ENCODE results near the gene CHD2.

The CHD2 gene

GRCh38 chr15:92903966-92904721, 4.0 kb downstream of the CHD2 start:
- Histone ChIP-seq H3K4me1 (ENCODE audit: insufficient read depth, low read length) (peaks cover 49% of the 10 kb centered on the region), H3K36me3 (ENCODE audit: insufficient read depth, low read length) (peaks cover 29% of the 10 kb centered on the region)

GRCh38 chr15:92904722-92905571, 4.8 kb downstream of the CHD2 start:
- H3K4me1 ChIP-seq (ENCODE audit: insufficient read depth, low read length): peaks cover 49% of the 10 kb centered on the region
- H3K27me3 ChIP-seq (ENCODE audit: insufficient read depth, low read length): no peaks in the 10 kb centered on the region
- H3K36me3 ChIP-seq (ENCODE audit: insufficient read depth, low read length): peaks cover 33% of the 10 kb centered on the region
- no peak overlapping the region for H2AFZ ChIP-seq (ENCODE audit: low read depth, low read length)
- no peaks in the 10 kb centered on the region for H3K9me3 ChIP-seq (ENCODE audit: low read length)
- peak overlapping the region; percentile 66 for H3K4me3 ChIP-seq (ENCODE audit: low read length)

More at GRCh38 chr15:92903966-92904721, 4.0 kb downstream of the CHD2 start:
- Histone ChIP-seq H3K9me3 (ENCODE audit: low read length) (no peaks in the 10 kb centered on the region), H3K4me3 (ENCODE audit: low read length) (peak overlapping the region; percentile 81), H3K27me3 (ENCODE audit: insufficient read depth, low read length) (no peaks in the 10 kb centered on the region), H2AFZ (ENCODE audit: low read depth, low read length) (no peak overlapping the region)

GRCh38 chr15:92906020-92906419, 5.9 kb downstream of the CHD2 start:
- H2AFZ ChIP-seq (ENCODE audit: low read depth, low read length): no peak overlapping the region
- no peak overlapping the region for H3K4me3 ChIP-seq (ENCODE audit: low read length)
- peaks cover 49% of the 10 kb centered on the region for H3K4me1 ChIP-seq (ENCODE audit: insufficient read depth, low read length)
- H3K36me3 ChIP-seq (ENCODE audit: insufficient read depth, low read length): peaks cover 43% of the 10 kb centered on the region
- H3K9me3 ChIP-seq (ENCODE audit: low read length): no peaks in the 10 kb centered on the region
- no peaks in the 10 kb centered on the region for H3K27me3 ChIP-seq (ENCODE audit: insufficient read depth, low read length)

- Histone ChIP-seq H2AFZ (ENCODE audit: low read depth, low read length) (no peak overlapping the region), H3K36me3 (ENCODE audit: insufficient read depth, low read length) (peaks cover 46% of the 10 kb centered on the region), H3K4me1 (ENCODE audit: insufficient read depth, low read length) (peaks cover 49% of the 10 kb centered on the region), H3K4me3 (ENCODE audit: low read length) (no peak overlapping the region), H3K27me3 (ENCODE audit: insufficient read depth, low read length) (no peaks in the 10 kb centered on the region), H3K9me3 (ENCODE audit: low read length) (no peaks in the 10 kb centered on the region)
Observed at GRCh38 chr15:92906563-92907081, 6.5 kb downstream of the CHD2 start.

GRCh38 chr15:92907229-92907628, 7.1 kb downstream of the CHD2 start:
- Histone ChIP-seq H3K36me3 (ENCODE audit: insufficient read depth, low read length) (peaks cover 46% of the 10 kb centered on the region), H3K4me1 (ENCODE audit: insufficient read depth, low read length) (peaks cover 45% of the 10 kb centered on the region), H3K9me3 (ENCODE audit: low read length) (no peaks in the 10 kb centered on the region), H3K27me3 (ENCODE audit: insufficient read depth, low read length) (no peaks in the 10 kb centered on the region), H3K4me3 (ENCODE audit: low read length) (no peak overlapping the region), H2AFZ (ENCODE audit: low read depth, low read length) (no peak overlapping the region)

- H3K27me3 ChIP-seq (ENCODE audit: insufficient read depth, low read length): no peaks in the 10 kb centered on the region
- no peak overlapping the region for H2AFZ ChIP-seq (ENCODE audit: low read depth, low read length)
- H3K4me3 ChIP-seq (ENCODE audit: low read length): no peak overlapping the region
- no peaks in the 10 kb centered on the region for H3K9me3 ChIP-seq (ENCODE audit: low read length)
- H3K36me3 ChIP-seq (ENCODE audit: insufficient read depth, low read length): peaks cover 43% of the 10 kb centered on the region
- peaks cover 38% of the 10 kb centered on the region for H3K4me1 ChIP-seq (ENCODE audit: insufficient read depth, low read length)
Observed at GRCh38 chr15:92907896-92908712, 8.0 kb downstream of the CHD2 start.

GRCh38 chr15:92908713-92909057, 8.6 kb downstream of the CHD2 start:
- Histone ChIP-seq H3K36me3 (ENCODE audit: insufficient read depth, low read length) (peaks cover 43% of the 10 kb centered on the region), H3K4me1 (ENCODE audit: insufficient read depth, low read length) (peaks cover 35% of the 10 kb centered on the region), H3K9me3 (ENCODE audit: low read length) (no peaks in the 10 kb centered on the region), H3K27me3 (ENCODE audit: insufficient read depth, low read length) (no peaks in the 10 kb centered on the region), H2AFZ (ENCODE audit: low read depth, low read length) (no peak overlapping the region), H3K4me3 (ENCODE audit: low read length) (no peak overlapping the region)

GRCh38 chr15:92909136-92909781, 9.1 kb downstream of the CHD2 start:
- Histone ChIP-seq H3K36me3 (ENCODE audit: insufficient read depth, low read length) (peaks cover 43% of the 10 kb centered on the region), H3K9me3 (ENCODE audit: low read length) (no peaks in the 10 kb centered on the region), H2AFZ (ENCODE audit: low read depth, low read length) (no peak overlapping the region), H3K4me3 (ENCODE audit: low read length) (no peak overlapping the region), H3K4me1 (ENCODE audit: insufficient read depth, low read length) (peaks cover 35% of the 10 kb centered on the region), H3K27me3 (ENCODE audit: insufficient read depth, low read length) (no peaks in the 10 kb centered on the region)

GRCh38 chr15:92910451-92910850, 10.3 kb downstream of the CHD2 start:
- no peak overlapping the region for H3K4me3 ChIP-seq (ENCODE audit: low read length)
- no peaks in the 10 kb centered on the region for H3K9me3 ChIP-seq (ENCODE audit: low read length)
- H2AFZ ChIP-seq (ENCODE audit: low read depth, low read length): no peak overlapping the region
- peaks cover 26% of the 10 kb centered on the region for H3K4me1 ChIP-seq (ENCODE audit: insufficient read depth, low read length)
- peaks cover 47% of the 10 kb centered on the region for H3K36me3 ChIP-seq (ENCODE audit: insufficient read depth, low read length)
- H3K27me3 ChIP-seq (ENCODE audit: insufficient read depth, low read length): no peaks in the 10 kb centered on the region

GRCh38 chr15:92914103-92914499, 14.0 kb downstream of the CHD2 start:
- Histone ChIP-seq H3K36me3 (ENCODE audit: insufficient read depth, low read length) (peaks cover 31% of the 10 kb centered on the region), H2AFZ (ENCODE audit: low read depth, low read length) (no peak overlapping the region), H3K9me3 (ENCODE audit: low read length) (no peaks in the 10 kb centered on the region), H3K4me3 (ENCODE audit: low read length) (no peak overlapping the region), H3K27me3 (ENCODE audit: insufficient read depth, low read length) (no peaks in the 10 kb centered on the region), H3K4me1 (ENCODE audit: insufficient read depth, low read length) (peaks cover 10% of the 10 kb centered on the region)

GRCh38 chr15:92914768-92915221, 14.7 kb downstream of the CHD2 start:
- no peak overlapping the region for H3K4me3 ChIP-seq (ENCODE audit: low read length)
- no peaks in the 10 kb centered on the region for H3K9me3 ChIP-seq (ENCODE audit: low read length)
- H3K27me3 ChIP-seq (ENCODE audit: insufficient read depth, low read length): no peaks in the 10 kb centered on the region
- no peak overlapping the region for H2AFZ ChIP-seq (ENCODE audit: low read depth, low read length)
- H3K36me3 ChIP-seq (ENCODE audit: insufficient read depth, low read length): peaks cover 29% of the 10 kb centered on the region
- peaks cover 10% of the 10 kb centered on the region for H3K4me1 ChIP-seq (ENCODE audit: insufficient read depth, low read length)

- no peak overlapping the region for H2AFZ ChIP-seq (ENCODE audit: low read depth, low read length)
- H3K4me1 ChIP-seq (ENCODE audit: insufficient read depth, low read length): peaks cover 10% of the 10 kb centered on the region
- H3K36me3 ChIP-seq (ENCODE audit: insufficient read depth, low read length): peaks cover 28% of the 10 kb centered on the region
- H3K4me3 ChIP-seq (ENCODE audit: low read length): no peak overlapping the region
- no peaks in the 10 kb centered on the region for H3K27me3 ChIP-seq (ENCODE audit: insufficient read depth, low read length)
- no peaks in the 10 kb centered on the region for H3K9me3 ChIP-seq (ENCODE audit: low read length)
Observed at GRCh38 chr15:92915766-92916435, 15.8 kb downstream of the CHD2 start.
